GM20000 (cell line): ENCODE data around the gene SH3RF3.
"Not testable (repeated sequence)": the region's sequence is repeated elsewhere in the genome, so short reads cannot be mapped to it uniquely, and the experiment has no call there.

Source experiments
- DNase-seq: peaks from one replicate; pipeline ENCODE4 v3.0.0; 2012; ENCODE audit warnings: low spot score
- CTCF ChIP-seq: IDR thresholded peaks from 2 replicates; pipeline ENCODE4 v1.5.1; 2012; ENCODE audit warnings: mild to moderate bottlenecking, control low read depth; ENCODE audit errors: extremely low read depth, missing control alignments

The SH3RF3 gene

GRCh38 chr2:109215866-109216265 lies 86.9 kb downstream of the SH3RF3 start:
- DNase-seq, result no peak
- no peak for TF ChIP-seq CTCF

- no peak for TF ChIP-seq CTCF
- no peak for DNase-seq
Measured at GRCh38 chr2:109216332-109216731, 87.3 kb downstream of the SH3RF3 start.

GRCh38 chr2:109217362-109218086 lies 88.5 kb downstream of the SH3RF3 start:
- TF ChIP-seq CTCF, result no peak
- DNase-seq, result no peak

- DNase-seq, result no peak
Measured at GRCh38 chr2:109218087-109218791, 89.2 kb downstream of the SH3RF3 start.

GRCh38 chr2:109218792-109219126 lies 89.8 kb downstream of the SH3RF3 start:
- no peak for DNase-seq
- no peak for TF ChIP-seq CTCF

More at GRCh38 chr2:109218087-109218791, 89.2 kb downstream of the SH3RF3 start:
- TF ChIP-seq CTCF, result no peak

- DNase-seq, result no peak
- TF ChIP-seq CTCF, result no peak
Measured at GRCh38 chr2:109220860-109221259, 91.9 kb downstream of the SH3RF3 start.

- not testable (repeated sequence) for DNase-seq
Measured at GRCh38 chr2:109221316-109221715, 92.3 kb downstream of the SH3RF3 start.

- no peak for DNase-seq
- no peak for TF ChIP-seq CTCF
Measured at GRCh38 chr2:109222422-109222821, 93.4 kb downstream of the SH3RF3 start.
